Measurements from ENCODE around the gene LGR4. TPM values are rescaled to one million over a fixed set of nuclear protein-coding genes. Genes with fewer than 3 reads are reported as not detected.

The LGR4 gene
- total and polyA plus RNA-seq, 2 of the 13 experiments (the other 11 are each of a cell fraction or from before 2014, with no cell fraction given), result 42.1 to 68.7 TPM

DNA sequence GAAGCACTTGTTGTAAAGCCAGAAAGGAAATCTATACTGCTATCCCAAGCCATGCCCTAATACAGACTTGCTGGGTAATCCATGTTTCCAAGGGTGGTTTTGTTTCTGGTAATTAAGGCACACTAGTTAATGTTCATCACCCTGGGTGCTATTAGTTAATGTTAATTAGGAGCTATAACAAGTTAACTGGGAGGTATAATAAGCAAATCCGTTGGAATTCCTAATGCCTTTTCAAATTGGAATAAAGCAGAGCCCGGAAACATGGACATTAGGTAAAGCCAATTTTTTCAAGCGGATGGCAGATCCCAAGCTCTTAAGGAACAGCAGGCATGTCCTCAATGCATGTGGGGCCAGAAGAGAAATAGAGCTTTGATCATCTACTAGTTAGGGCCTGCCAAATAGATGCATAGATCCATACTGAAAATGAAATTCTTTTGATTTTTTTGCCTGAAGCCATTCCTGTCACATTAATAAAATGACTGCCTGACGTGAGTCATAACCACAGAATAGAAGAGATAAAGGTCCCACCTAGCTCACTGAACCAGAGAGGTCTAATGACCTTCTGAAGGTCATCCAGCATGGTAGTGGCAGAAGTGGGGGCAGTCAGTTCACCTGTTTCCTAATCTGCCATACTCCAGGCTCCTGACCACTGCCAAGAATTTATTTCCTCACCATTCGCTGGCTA lies 81.1 kb downstream of the LGR4 start (continued):
- TF ChIP-seq, protein P1, sequence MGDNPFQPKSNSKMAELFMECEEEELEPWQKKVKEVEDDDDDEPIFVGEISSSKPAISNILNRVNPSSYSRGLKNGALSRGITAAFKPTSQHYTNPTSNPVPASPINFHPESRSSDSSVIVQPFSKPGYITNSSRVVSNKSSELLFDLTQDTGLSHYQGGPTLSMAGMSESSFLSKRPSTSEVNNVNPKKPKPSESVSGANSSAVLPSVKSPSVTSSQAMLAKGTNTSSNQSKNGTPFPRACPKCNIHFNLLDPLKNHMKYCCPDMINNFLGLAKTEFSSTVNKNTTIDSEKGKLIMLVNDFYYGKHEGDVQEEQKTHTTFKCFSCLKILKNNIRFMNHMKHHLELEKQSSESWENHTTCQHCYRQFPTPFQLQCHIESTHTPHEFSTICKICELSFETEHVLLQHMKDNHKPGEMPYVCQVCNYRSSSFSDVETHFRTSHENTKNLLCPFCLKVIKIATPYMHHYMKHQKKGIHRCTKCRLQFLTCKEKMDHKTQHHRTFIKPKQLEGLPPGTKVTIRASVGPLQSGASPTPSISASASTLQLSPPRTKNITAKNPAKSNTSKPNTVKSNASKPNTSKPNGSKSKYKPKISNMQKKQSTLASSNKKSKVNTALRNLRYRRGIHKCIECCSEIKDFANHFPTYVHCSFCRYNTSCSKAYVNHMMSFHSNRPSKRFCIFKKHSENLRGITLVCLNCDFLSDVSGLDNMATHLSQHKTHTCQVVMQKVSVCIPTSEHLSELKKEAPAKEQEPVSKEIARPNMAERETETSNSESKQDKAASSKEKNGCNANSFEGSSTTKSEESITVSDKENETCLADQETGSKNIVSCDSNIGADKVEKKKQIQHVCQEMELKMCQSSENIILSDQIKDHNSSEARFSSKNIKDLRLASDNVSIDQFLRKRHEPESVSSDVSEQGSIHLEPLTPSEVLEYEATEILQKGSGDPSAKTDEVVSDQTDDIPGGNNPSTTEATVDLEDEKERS (CRISPR knock-in tag; IDR thresholded peaks at IDR 0.05), result no peak
- TF ChIP-seq XBP1 (CRISPR knock-in tag; IDR thresholded peaks at IDR 0.05) (no peak), ZFP37 (CRISPR knock-in tag; IDR thresholded peaks at IDR 0.05; ENCODE audit: borderline replicate concordance) (no peak)
- TF ChIP-seq, protein P2, sequence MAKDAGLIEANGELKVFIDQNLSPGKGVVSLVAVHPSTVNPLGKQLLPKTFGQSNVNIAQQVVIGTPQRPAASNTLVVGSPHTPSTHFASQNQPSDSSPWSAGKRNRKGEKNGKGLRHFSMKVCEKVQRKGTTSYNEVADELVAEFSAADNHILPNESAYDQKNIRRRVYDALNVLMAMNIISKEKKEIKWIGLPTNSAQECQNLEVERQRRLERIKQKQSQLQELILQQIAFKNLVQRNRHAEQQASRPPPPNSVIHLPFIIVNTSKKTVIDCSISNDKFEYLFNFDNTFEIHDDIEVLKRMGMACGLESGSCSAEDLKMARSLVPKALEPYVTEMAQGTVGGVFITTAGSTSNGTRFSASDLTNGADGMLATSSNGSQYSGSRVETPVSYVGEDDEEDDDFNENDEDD (CRISPR knock-in tag; IDR thresholded peaks at IDR 0.05; ENCODE audit: borderline replicate concordance), result no peak

DNA sequence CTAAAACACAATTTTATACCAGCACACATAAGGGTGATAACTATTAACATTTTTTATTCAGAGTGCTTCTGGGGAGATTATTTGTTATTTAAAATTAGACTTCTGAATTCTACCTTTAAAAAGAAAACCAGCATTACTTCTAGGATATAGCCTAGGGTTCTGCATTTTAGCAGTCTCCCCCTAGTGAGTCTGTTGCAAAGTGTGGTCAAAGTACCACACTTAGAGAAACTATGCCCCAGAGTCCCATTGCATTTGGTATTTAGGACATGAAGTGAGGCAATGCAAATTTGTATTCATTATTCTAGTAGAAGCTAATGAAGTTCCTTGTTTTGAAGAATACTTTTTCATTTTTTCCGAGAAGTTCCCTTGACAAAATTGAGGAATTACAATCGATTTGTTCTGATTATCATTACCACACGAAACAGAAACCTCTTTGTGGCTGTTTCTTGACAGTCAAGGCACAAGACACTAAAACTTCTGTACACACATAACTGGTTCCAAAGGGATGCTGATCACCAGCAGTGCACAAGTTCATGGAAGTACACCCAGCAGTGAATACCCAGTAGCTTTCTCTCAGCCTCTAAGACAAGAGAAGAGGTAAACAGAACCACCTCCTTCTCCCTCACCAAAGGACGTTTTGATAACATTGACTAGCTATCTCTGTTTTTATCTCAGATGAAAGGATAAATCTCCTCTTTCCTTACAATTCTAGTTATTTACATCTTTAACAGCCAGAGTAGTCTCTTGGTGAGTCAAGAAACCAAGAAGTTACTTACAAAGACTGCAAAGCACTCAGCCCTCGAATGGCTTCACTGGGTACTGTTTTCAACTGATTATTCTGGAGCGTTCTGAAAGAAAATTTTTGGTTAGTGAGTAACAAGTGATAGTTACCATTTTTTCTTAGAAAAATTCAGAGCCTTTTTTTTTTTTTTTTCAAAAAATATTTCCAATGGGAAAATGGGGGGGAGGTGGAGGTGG lies 82.0 kb downstream of the LGR4 start:
- ATAC-seq (no peak), DNase-seq (ENCODE audit: low spot score) (no peak), FAIRE-seq (no peak)
- BruUV-seq (replicated peaks), result no TSS peak
- Histone ChIP-seq H2AFZ (ENCODE audit: low read length) (no peak overlapping the region), H3K79me2 (ENCODE audit: insufficient read depth, low read length) (peaks cover 48% of the 10 kb centered on the region), H3K9ac (ENCODE audit: insufficient read depth, low read depth, low read length) (no peak overlapping the region), H3K9me3 (ENCODE audit: low read length) (no peaks in the 10 kb centered on the region), H4K20me1 (ENCODE audit: insufficient read depth, low read length) (no peaks in the 10 kb centered on the region), H3K27me3 (ENCODE audit: control insufficient read depth in 1 of 2, insufficient read depth in 2 of 2, low read length in 2 of 2) (no peaks in the 10 kb centered on the region), H3K4me3 (replicated peaks in 1 of 3; ENCODE audit: insufficient read depth in 1 of 3, low read depth in 2 of 3, low read length in 3 of 3) (no peak overlapping the region), H3K4me2 (ENCODE audit: low read depth, low read length) (no peak overlapping the region), H3K27ac (ENCODE audit: extremely low read length, insufficient read depth, low read length) (no peak overlapping the region), H3K36me3 (replicated peaks in 1 of 2; ENCODE audit: control insufficient read depth in 1 of 2, insufficient read depth in 2 of 2, low read length in 2 of 2) (peaks cover 3 to 34% of the 10 kb centered on the region in 2 experiments; a peak in 3 of 5 replicates), H3K4me1 (ENCODE audit: insufficient read depth, low read length) (peaks cover 84% of the 10 kb centered on the region)
- in situ Hi-C loops (cut with HindIII; ENCODE audit: extremely low pct_ligation_motif_present, low pct_unique_long_range_greater_than_20kb) (no loop called here), intact Hi-C loops (cut with micrococcal nuclease; ENCODE audit: unreplicated experiment) (loop anchor here (5.0 kb wide), 1 partner anchor 208 kb away; no protein-coding TSS in a partner anchor)
- no peak for TF ChIP-seq PHF8 (CRISPR knock-in tag; IDR thresholded peaks at IDR 0.05)
- TF ChIP-seq, protein P3, sequence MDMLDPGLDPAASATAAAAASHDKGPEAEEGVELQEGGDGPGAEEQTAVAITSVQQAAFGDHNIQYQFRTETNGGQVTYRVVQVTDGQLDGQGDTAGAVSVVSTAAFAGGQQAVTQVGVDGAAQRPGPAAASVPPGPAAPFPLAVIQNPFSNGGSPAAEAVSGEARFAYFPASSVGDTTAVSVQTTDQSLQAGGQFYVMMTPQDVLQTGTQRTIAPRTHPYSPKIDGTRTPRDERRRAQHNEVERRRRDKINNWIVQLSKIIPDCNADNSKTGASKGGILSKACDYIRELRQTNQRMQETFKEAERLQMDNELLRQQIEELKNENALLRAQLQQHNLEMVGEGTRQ (IDR thresholded peaks at IDR 0.05; ENCODE audit: low read depth, low read length), result no peak
- TF ChIP-seq, protein P3 (CRISPR knock-in tag; IDR thresholded peaks at IDR 0.05; ENCODE audit: borderline replicate concordance), result no peak
- no peak for TF ChIP-seq KLF13 (CRISPR knock-in tag; IDR thresholded peaks at IDR 0.05)
- no peak for TF ChIP-seq SCMH1 (CRISPR knock-in tag; IDR thresholded peaks at IDR 0.05; ENCODE audit: borderline replicate concordance)
- TF ChIP-seq ONECUT2 (CRISPR knock-in tag; IDR thresholded peaks at IDR 0.05), result no peak
- CTCF ChIA-PET (ENCODE audit: low intra/inter-chr PET ratio, low total read pairs), result interaction anchor here (0.7 kb wide), 1 partner anchor 62 kb away, joined by 3 read pairs; no protein-coding TSS in a partner anchor
- POLR2A ChIA-PET, result interaction anchor here (1.7 to 1.9 kb wide), 2 partner anchors 16 to 27 kb away, joined by 4 to 6 read pairs; partner anchors contain the start of gene CCDC34
- WGBS (ENCODE audit: low lambda C conversion rate), result 97% methylated on average over 6 of the region's 6 CpGs

Measured in HepG2 (cell line).